ENCODE measurements around the gene NDUFS4.
"Not testable (repeated sequence)": the region's sequence is repeated elsewhere in the genome, so short reads cannot be mapped to it uniquely, and the experiment has no call there.

NDUFS4 gene

DNA sequence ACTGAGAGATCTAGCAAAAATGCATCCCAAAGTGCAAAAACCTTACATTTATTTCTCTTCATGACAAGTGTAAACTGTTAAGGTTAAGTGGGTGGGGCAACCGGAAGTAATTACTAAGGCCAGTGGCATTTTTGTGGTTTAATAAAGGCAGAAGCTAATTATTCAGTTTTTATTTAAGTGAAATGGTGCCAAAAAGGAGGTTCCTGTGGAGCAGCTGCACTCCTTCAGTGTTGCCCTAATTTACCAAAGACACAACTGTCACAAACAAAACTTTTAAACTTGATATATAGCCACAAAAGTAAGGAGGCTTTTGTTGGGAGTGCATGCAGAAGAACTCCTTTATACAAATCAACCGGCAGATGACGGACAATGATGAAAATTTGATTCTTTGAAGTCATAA is 81.6 kb downstream of the NDUFS4 start:
- no peak overlapping the region for H3K4me3 ChIP-seq (ENCODE audit: low read depth, low read length)
- TF ChIP-seq, protein P1, sequence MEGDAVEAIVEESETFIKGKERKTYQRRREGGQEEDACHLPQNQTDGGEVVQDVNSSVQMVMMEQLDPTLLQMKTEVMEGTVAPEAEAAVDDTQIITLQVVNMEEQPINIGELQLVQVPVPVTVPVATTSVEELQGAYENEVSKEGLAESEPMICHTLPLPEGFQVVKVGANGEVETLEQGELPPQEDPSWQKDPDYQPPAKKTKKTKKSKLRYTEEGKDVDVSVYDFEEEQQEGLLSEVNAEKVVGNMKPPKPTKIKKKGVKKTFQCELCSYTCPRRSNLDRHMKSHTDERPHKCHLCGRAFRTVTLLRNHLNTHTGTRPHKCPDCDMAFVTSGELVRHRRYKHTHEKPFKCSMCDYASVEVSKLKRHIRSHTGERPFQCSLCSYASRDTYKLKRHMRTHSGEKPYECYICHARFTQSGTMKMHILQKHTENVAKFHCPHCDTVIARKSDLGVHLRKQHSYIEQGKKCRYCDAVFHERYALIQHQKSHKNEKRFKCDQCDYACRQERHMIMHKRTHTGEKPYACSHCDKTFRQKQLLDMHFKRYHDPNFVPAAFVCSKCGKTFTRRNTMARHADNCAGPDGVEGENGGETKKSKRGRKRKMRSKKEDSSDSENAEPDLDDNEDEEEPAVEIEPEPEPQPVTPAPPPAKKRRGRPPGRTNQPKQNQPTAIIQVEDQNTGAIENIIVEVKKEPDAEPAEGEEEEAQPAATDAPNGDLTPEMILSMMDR (IDR thresholded peaks at IDR 0.05; ENCODE audit: borderline replicate concordance, insufficient read depth, low read depth, low read length): no peak

DNA sequence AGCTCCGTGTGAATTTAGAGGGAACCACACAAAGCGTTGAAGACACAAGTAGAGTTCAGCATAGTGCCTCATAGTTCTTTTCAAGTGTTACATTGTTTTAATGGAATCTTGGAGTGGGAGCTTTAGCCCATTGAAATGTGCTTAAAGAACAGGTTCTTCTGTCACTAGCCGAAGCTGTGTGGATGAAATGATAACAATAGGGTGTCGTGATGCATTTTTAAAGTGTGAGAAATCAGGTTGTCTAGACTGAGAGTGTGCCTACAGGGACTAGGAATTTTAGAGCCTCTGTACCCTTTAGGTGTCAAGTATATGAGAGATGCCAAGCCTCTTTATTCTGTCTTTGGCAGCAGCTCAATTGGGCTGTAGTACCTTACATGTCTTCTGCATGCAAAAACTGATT is 83.0 kb downstream of the NDUFS4 start:
- H3K4me3 ChIP-seq (ENCODE audit: low read depth, low read length): no peak overlapping the region
- TF ChIP-seq, protein P1 (IDR thresholded peaks at IDR 0.05; ENCODE audit: borderline replicate concordance, insufficient read depth, low read depth, low read length): no peak

DNA sequence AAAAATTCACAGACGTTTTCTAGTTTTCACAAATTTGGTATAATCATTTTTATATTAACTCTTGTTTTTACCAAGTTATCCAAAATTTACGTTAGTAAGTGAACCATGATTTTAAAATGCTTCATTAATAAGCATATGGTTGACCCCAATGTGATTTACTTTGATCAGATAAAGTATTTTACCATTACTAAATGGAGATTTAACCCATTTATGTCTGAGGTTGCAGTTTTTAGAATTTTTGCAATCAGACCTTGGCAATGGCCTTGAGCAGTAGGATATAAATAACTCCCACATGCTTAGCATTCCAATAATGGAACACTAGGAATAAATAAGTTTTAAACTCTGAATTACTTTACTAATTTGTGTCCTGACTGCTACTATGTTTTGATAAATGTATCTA is 84.6 kb downstream of the NDUFS4 start:
- H3K4me3 ChIP-seq (ENCODE audit: low read depth, low read length): no peak overlapping the region

DNA sequence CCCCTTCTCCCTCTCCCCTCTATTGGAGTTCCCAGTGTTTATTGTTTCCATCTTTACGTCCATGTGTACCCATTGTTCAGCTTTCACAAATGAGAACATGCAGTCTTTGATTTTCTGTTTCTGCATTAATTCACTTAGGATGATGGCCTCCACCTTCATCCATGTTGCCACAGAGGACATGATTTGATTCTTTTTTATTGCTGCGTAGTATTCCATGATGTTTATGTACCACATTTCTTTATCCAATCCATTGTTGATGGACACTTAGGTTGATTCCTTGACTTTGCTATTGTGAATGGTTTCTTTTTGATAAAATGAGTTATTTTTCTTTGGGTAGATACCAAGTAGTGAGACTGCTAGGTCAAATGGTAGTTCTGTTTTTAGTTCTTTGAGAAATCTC is 88.9 kb downstream of the NDUFS4 start:
- TF ChIP-seq, protein P1 (IDR thresholded peaks at IDR 0.05; ENCODE audit: borderline replicate concordance, insufficient read depth, low read depth, low read length): no peak
- H3K4me3 ChIP-seq (ENCODE audit: low read depth, low read length): no peak overlapping the region

More for the DNA sequence above, 84.6 kb downstream of the NDUFS4 start:
- TF ChIP-seq, protein P1 (IDR thresholded peaks at IDR 0.05; ENCODE audit: borderline replicate concordance, insufficient read depth, low read depth, low read length): no peak

DNA sequence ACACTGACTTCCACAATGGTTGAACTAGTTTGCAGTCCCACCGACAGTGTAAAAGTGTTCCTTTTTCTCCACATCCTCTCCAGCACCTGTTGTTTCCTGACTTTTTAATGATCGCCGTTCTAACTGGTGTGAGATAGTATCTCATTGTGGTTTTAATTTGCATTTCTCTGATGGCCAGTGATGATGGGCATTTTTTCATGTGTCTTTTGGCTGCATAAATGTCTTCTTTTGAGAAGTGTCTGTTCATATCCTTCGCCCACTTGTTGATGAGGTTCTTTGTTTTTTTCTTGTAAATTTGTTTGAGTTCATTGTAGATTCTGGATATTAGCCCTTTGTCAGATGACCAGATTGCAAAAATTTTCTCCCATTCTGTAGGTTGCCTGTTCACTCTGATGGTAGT is 100.1 kb downstream of the NDUFS4 start:
- not testable (repeated sequence) for H3K4me3 ChIP-seq (ENCODE audit: low read depth, low read length)

DNA sequence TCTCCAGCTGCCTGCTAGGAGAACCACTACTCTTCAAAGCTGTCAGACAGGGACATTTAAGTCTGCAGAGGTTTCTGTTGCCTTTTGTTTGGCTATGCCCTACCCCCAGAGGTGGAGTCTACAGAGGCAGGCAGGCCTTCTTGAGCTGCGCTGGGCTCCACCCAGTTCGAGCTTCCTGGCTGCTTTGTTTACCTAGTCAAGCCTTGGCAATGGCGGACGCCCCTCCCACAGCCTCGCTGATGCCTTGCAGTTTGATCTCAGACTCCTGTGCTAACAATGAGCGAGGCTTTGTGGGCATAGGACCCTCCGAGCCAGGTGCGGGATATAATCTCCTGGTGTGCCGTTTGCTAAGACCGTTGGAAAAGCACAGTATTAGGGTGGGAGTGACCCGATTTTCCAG is 104.9 kb downstream of the NDUFS4 start:
- not testable (repeated sequence) for H3K4me3 ChIP-seq (ENCODE audit: low read depth, low read length)

DNA sequence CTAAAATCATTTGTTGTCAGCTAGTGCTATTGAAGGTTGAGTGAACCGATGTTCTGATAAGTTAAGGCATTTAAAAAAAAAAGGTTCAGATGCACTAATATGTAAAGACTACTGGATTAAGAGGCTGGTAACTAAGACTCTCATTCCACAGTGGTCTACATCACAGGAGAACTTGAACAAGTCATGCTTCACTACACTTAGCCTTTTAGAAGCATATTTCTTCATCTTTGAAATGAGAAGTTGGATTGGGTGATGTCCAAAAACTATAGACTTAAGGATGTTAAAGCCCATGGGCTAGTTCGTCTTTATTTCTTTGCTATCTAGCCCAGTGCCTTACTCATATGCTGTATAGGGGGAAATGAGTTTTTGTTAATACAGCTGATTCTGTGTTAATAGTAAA is 107.2 kb downstream of the NDUFS4 start:
- TF ChIP-seq, protein P1 (IDR thresholded peaks at IDR 0.05; ENCODE audit: borderline replicate concordance, insufficient read depth, low read depth, low read length): no peak
- H3K4me3 ChIP-seq (ENCODE audit: low read depth, low read length): no peak overlapping the region

DNA sequence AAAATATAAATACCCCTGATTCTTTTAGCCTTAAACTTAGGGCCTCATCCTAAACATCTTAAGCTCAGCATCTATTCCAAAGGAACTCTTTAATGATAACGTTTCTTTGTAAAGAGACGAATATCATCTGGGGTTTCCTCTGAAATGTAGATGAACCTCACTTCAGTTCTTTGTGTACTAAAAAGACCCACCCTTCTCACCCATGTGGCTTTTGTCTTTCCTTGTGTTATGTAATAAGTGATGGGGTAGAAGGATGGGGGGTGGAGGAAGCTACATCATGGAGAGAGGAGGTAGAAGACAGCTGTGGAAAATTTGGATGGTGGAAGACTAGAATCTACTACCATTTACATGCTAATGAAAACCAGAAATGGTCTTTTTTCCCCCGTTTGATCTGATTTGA is 111.0 kb downstream of the NDUFS4 start:
- TF ChIP-seq, protein P1 (IDR thresholded peaks at IDR 0.05; ENCODE audit: borderline replicate concordance, insufficient read depth, low read depth, low read length): no peak
- H3K4me3 ChIP-seq (ENCODE audit: low read depth, low read length): no peak overlapping the region

Measured in GM12875 (cell line).